ENCODE data around the gene CACNA1D.

The CACNA1D gene

GRCh38 chr3:53822331-53822741, 327.9 kb downstream of the CACNA1D start:
- DNase-seq (ENCODE audit: low read depth): no peak

GRCh38 chr3:53823026-53823955, 328.9 kb downstream of the CACNA1D start:
- no peak for DNase-seq (ENCODE audit: low read depth)

- no peak for DNase-seq (ENCODE audit: low read depth)
Observed at GRCh38 chr3:53823956-53824657, 329.7 kb downstream of the CACNA1D start.

- no peak for DNase-seq (ENCODE audit: low read depth)
Observed at GRCh38 chr3:53824795-53825194, 330.4 kb downstream of the CACNA1D start.

- DNase-seq (ENCODE audit: low read depth): no peak
Observed at GRCh38 chr3:53826048-53826447, 331.6 kb downstream of the CACNA1D start.

GRCh38 chr3:53828581-53828980, 334.2 kb downstream of the CACNA1D start:
- DNase-seq (ENCODE audit: low read depth): no peak

- DNase-seq (ENCODE audit: low read depth): no peak
Observed at GRCh38 chr3:53829605-53830004, 335.2 kb downstream of the CACNA1D start.

GRCh38 chr3:53830944-53831343, 336.5 kb downstream of the CACNA1D start:
- no peak for DNase-seq (ENCODE audit: low read depth)

GRCh38 chr3:53833053-53833645, 338.7 kb downstream of the CACNA1D start:
- DNase-seq (ENCODE audit: low read depth): no peak

GRCh38 chr3:53833700-53834099, 339.3 kb downstream of the CACNA1D start:
- DNase-seq (ENCODE audit: low read depth): no peak

- no peak for DNase-seq (ENCODE audit: low read depth)
Observed at GRCh38 chr3:53834429-53835095, 340.2 kb downstream of the CACNA1D start.

- DNase-seq (ENCODE audit: low read depth): no peak
Observed at GRCh38 chr3:53835257-53835656, 340.8 kb downstream of the CACNA1D start.

GRCh38 chr3:53836084-53836872, 341.9 kb downstream of the CACNA1D start:
- DNase-seq (ENCODE audit: low read depth): no peak

- no peak for DNase-seq (ENCODE audit: low read depth)
Observed at GRCh38 chr3:53837331-53837730, 342.9 kb downstream of the CACNA1D start.

- no peak for DNase-seq (ENCODE audit: low read depth)
Observed at GRCh38 chr3:53841296-53841695, 346.9 kb downstream of the CACNA1D start.

GRCh38 chr3:53842436-53843194, 348.2 kb downstream of the CACNA1D start:
- no peak for DNase-seq (ENCODE audit: low read depth)

- no peak for DNase-seq (ENCODE audit: low read depth)
Observed at GRCh38 chr3:53843195-53844177, 349.1 kb downstream of the CACNA1D start.

GRCh38 chr3:53844262-53845102, 350.1 kb downstream of the CACNA1D start:
- DNase-seq (ENCODE audit: low read depth): no peak

Measured in GM04504 (cell line).